ENCODE data around the gene TCTA. TPM values are rescaled to one million over a fixed set of nuclear protein-coding genes. Genes with fewer than 3 reads are reported as not detected.

The TCTA gene
- total RNA-seq, 1 donor from 2014 or later = 32.2 TPM

- H3K27me3 Mint-ChIP-seq = no peaks in the 10 kb centered on the region
- CTCF ChIA-PET = no interaction called here
- ATAC-seq (ENCODE audit: low read depth) (no peak), DNase-seq (no peak)
- intact Hi-C loops (cut with micrococcal nuclease) = no loop called here
- no peaks in the 10 kb centered on the region for H3K36me3 Mint-ChIP-seq (ENCODE audit: low read depth)
- no peak overlapping the region for H3K4me3 Mint-ChIP-seq
- POLR2A ChIA-PET = no interaction called here
- no peaks in the 10 kb centered on the region for H3K9me3 Mint-ChIP-seq
- no peaks in the 10 kb centered on the region for H3K4me1 Mint-ChIP-seq
- no peak overlapping the region for H3K27ac Mint-ChIP-seq
- TF ChIP-seq, protein P1, sequence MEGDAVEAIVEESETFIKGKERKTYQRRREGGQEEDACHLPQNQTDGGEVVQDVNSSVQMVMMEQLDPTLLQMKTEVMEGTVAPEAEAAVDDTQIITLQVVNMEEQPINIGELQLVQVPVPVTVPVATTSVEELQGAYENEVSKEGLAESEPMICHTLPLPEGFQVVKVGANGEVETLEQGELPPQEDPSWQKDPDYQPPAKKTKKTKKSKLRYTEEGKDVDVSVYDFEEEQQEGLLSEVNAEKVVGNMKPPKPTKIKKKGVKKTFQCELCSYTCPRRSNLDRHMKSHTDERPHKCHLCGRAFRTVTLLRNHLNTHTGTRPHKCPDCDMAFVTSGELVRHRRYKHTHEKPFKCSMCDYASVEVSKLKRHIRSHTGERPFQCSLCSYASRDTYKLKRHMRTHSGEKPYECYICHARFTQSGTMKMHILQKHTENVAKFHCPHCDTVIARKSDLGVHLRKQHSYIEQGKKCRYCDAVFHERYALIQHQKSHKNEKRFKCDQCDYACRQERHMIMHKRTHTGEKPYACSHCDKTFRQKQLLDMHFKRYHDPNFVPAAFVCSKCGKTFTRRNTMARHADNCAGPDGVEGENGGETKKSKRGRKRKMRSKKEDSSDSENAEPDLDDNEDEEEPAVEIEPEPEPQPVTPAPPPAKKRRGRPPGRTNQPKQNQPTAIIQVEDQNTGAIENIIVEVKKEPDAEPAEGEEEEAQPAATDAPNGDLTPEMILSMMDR (IDR thresholded peaks at IDR 0.05) = no peak
Observed at GRCh38 chr3:49461443-49462171, 49.4 kb downstream of the TCTA start.

DNA sequence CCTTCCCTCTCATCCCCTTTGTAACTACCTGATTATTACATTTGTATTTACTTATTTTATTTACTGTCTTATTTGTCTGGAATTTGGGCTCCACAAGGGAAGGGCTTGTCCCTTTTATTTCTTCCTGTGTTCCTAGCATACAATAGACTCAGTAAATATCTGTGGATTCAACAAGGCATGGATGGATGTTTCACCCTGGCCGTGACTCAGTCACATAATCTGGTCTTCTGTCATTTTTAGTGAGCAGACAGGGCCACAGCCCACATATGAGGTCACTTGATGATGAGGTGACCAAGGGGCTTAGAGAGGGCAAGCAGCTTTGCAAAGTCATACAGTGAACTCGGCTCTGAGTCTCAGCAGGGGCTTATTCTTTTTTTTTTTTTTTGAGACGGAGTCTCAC is 50.0 kb downstream of the TCTA start:
- Mint-ChIP-seq H3K27ac (no peak overlapping the region), H3K27me3 (no peaks in the 10 kb centered on the region), H3K9me3 (no peaks in the 10 kb centered on the region), H3K4me1 (no peaks in the 10 kb centered on the region), H3K36me3 (ENCODE audit: low read depth) (no peaks in the 10 kb centered on the region), H3K4me3 (no peak overlapping the region)
- CTCF ChIA-PET = no interaction called here
- TF ChIP-seq, protein P1 (IDR thresholded peaks at IDR 0.05) = no peak
- DNase-seq = no peak
- ATAC-seq (ENCODE audit: low read depth) = no peak
- intact Hi-C loops (cut with micrococcal nuclease) = no loop called here
- POLR2A ChIA-PET = no interaction called here

- CTCF ChIA-PET = no interaction called here
- POLR2A ChIA-PET = no interaction called here
Observed at GRCh38 chr3:49465270-49466034, 53.2 kb downstream of the TCTA start.

More at GRCh38 chr3:49465270-49466034, 53.2 kb downstream of the TCTA start:
- Mint-ChIP-seq H3K4me3 (no peak overlapping the region), H3K9me3 (no peaks in the 10 kb centered on the region), H3K4me1 (peaks cover 10% of the 10 kb centered on the region), H3K36me3 (ENCODE audit: low read depth) (peaks cover 3% of the 10 kb centered on the region), H3K27ac (no peak overlapping the region), H3K27me3 (no peaks in the 10 kb centered on the region)
- TF ChIP-seq, protein P1 (IDR thresholded peaks at IDR 0.05) = no peak
- ATAC-seq (ENCODE audit: low read depth) (no peak), DNase-seq (no peak)
- intact Hi-C loops (cut with micrococcal nuclease) = no loop called here

Other genes starting within 250 kb of the TCTA start
- gene CCDC71, start 246.1 kb upstream of the TCTA start, total RNA-seq = 28.3 and 28.9 TPM in 2 replicates
- 1.1 and 1.2 TPM in 2 replicates for gene KLHDC8B, start 240.8 kb upstream of the TCTA start, total RNA-seq
- gene C3orf62, start 135.2 kb upstream of the TCTA start, total RNA-seq = 5.3 and 6.1 TPM in 2 replicates
- 86.7 and 115 TPM in 2 replicates for gene USP4, start 72.4 kb upstream of the TCTA start, total RNA-seq
- gene GPX1, start 54.1 kb upstream of the TCTA start, total RNA-seq = 90.0 and 94.6 TPM in 2 replicates
- gene RHOA, start 447 bp upstream of the TCTA start, total RNA-seq = 399 and 425 TPM in 2 replicates
- gene AMT, start 10.1 kb downstream of the TCTA start, total RNA-seq = 7.0 and 7.3 TPM in 2 replicates
- gene NICN1, start 16.9 kb downstream of the TCTA start, total RNA-seq = 14.4 and 18.0 TPM in 2 replicates
- 18.5 and 19.7 TPM in 2 replicates for gene DAG1, start 57.8 kb downstream of the TCTA start, total RNA-seq
- 0.15 and 0.69 TPM in 2 replicates for gene BSN, start 142.1 kb downstream of the TCTA start, total RNA-seq

Measured in activated B cell treated with CpG ODN at 0.5 μM for 24 hours (primary cell).